OCI-LY3 (cell line): Measurements from ENCODE around the gene FAM81B.

Source experiments
- CTCF ChIP-seq: fragments of 200-600, 300-600 bp; sonication (generic); IDR thresholded peaks from 2 replicates; pipeline ENCODE4 v1.5.1; 2014; ENCODE audit warnings: antibody characterized with exemption, low read length, low read depth
- EZH2phosphoT487 ChIP-seq: fragments of 200-600 bp; shearing (Covaris generic); IDR thresholded peaks from 2 replicates; pipeline ENCODE4 v1.6.1; 2018; ENCODE audit warnings: antibody characterized with exemption, mixed run types, low read depth

GRCh38 chr5:95347506-95348120, 43.6 kb upstream of the FAM81B start:
- TF ChIP-seq CTCF (no peak), EZH2phosphoT487 (no peak)
